T-cell (primary cell): ENCODE results near the gene PIK3R5. TPM values are rescaled to one million over a fixed set of nuclear protein-coding genes. Genes with fewer than 3 reads are reported as not detected.
A peak's percentile ranks its signal among the peaks of the same experiment; 100 is the strongest.

Source experiments
- ATAC-seq, 4 experiments: fragments of 200-7000 bp in 3 of 4; fragments of 150-1000 bp in 1 of 4; cut with Tn5 transposase; replicated peaks in 1 of 4; 1 replicate in 3 of 4; 2 replicates in 1 of 4; pipeline ENCODE4 v1.10.0; 2021; ENCODE audit warnings: moderate library complexity in 3 of 4, mild to moderate bottlenecking in 2 of 4, moderate number of reproducible peaks in 1 of 4
- CTCF ChIA-PET, 2 donors: fragments of 300-600 bp; sonication (Branson Sonifier 250); formaldehyde crosslinking; loops; one replicate each; lab custom pipeline; 2022; ENCODE audit warnings: antibody characterized with exemption in 2 of 2; lab: Charles Lee
- POLR2A ChIA-PET, 2 donors: fragments of 300-600 bp; sonication (Branson Sonifier 250); formaldehyde crosslinking; loops; one replicate each; lab custom pipeline; 2022; ENCODE audit warnings: antibody characterized with exemption in 2 of 2; lab: Charles Lee
- DNase-seq, 35 experiments: peaks; one replicate each; pipeline versions ENCODE4 v3.0.0 to v3.0.0-alpha.2; 2013 to 2023
- H3K27ac ChIP-seq: one replicate; pipeline ENCODE4 v1.5.1; 2013; ENCODE audit warnings: low read length
- H3K27me3 ChIP-seq, 2 experiments: replicated peaks in 1 of 2; 1 replicate in 1 of 2; 2 replicates in 1 of 2; pipeline versions ENCODE4 v1.6.1 to v1.7.0; 2013; ENCODE audit warnings: low read length in 1 of 2, mixed read lengths in 1 of 2; ENCODE audit not compliant: control insufficient read depth in 2 of 2, insufficient read depth in 2 of 2; ENCODE audit errors: extremely low read depth in 1 of 2
- H3K36me3 ChIP-seq, 2 donors: 1 replicate in 1 of 2; 2 replicates in 1 of 2; pipeline versions ENCODE4 v1.6.1 to v1.7.0; 2013; ENCODE audit warnings: low read length in 1 of 2; ENCODE audit not compliant: control insufficient read depth in 2 of 2, insufficient read depth in 1 of 2; ENCODE audit errors: extremely low read depth in 1 of 2
- H3K4me1 ChIP-seq, 2 experiments: 1 replicate in 1 of 2; 2 replicates in 1 of 2; pipeline versions ENCODE4 v1.6.1 to v1.7.0; 2013; ENCODE audit warnings: low read length in 2 of 2, mixed read lengths in 1 of 2; ENCODE audit not compliant: insufficient read depth in 2 of 2, control insufficient read depth in 1 of 2; ENCODE audit errors: extremely low read depth in 1 of 2
- H3K4me3 ChIP-seq, 2 donors: 1 replicate in 1 of 2; 2 replicates in 1 of 2; pipeline versions ENCODE4 v1.5.1 to v1.7.0; 2013; ENCODE audit warnings: mild to moderate bottlenecking in 2 of 2, low read length in 1 of 2, moderate library complexity in 1 of 2; ENCODE audit not compliant: control insufficient read depth in 1 of 2; ENCODE audit errors: extremely low read depth in 1 of 2
- H3K9me3 ChIP-seq: 2 replicates; pipeline ENCODE4 v1.7.0; 2013
- H3K27ac Mint-ChIP-seq, 2 donors: one replicate each; pipeline ENCODE4 v1.8.0; 2020 to 2021; ENCODE audit warnings: mild to moderate bottlenecking in 2 of 2, mixed read lengths in 2 of 2
- H3K27me3 Mint-ChIP-seq, 2 donors: one replicate each; pipeline ENCODE4 v1.8.0; 2021 to 2022; ENCODE audit warnings: mixed read lengths in 2 of 2
- H3K36me3 Mint-ChIP-seq: one replicate; pipeline ENCODE4 v1.8.0; 2021; ENCODE audit warnings: mixed read lengths
- H3K4me1 Mint-ChIP-seq, 3 donors: one replicate each; pipeline ENCODE4 v1.8.0; 2020 to 2022; ENCODE audit warnings: mixed read lengths in 3 of 3, mild to moderate bottlenecking in 1 of 3
- H3K4me3 Mint-ChIP-seq, 3 donors: one replicate each; pipeline ENCODE4 v1.8.0; 2020 to 2022; ENCODE audit warnings: mild to moderate bottlenecking in 3 of 3, mixed read lengths in 3 of 3, moderate library complexity in 3 of 3
- H3K9me3 Mint-ChIP-seq, 3 donors: one replicate each; pipeline ENCODE4 v1.8.0; 2020 to 2022; ENCODE audit warnings: mixed read lengths in 3 of 3
- WGBS: methylation state at CpG from one replicate; pipeline ENCODE4 v1.1.5; 2013; ENCODE audit warnings: missing lambda C conversion rate; ENCODE audit not compliant: insufficient coverage; 5-methylcytosine and 5-hydroxymethylcytosine counted together
- total RNA-seq, 35 experiments: library from RNA in 6 of 35; stranded (reverse) in 6 of 35; fragments of 120-200 nt in 1 of 35; gene quantifications; one replicate each; pipeline versions ENCODE4 v1.2.1 to v1.2.4 and lab custom pipeline; 2013 to 2026

PIK3R5 gene
- total RNA-seq, 5 donors from 2014 or later (not counting 1 experiment from before 2014, with no cell fraction given): 118 to 210 (median 151) TPM

- Mint-ChIP-seq H3K36me3 (no peaks in the 10 kb centered on the region), H3K27me3 (no peaks in the 10 kb centered on the region), H3K4me1 (peaks cover 17 to 22% (median 20%) of the 10 kb centered on the region in 3 donors), H3K27ac (no peak overlapping the region), H3K4me3 (no peak overlapping the region), H3K9me3 (no peaks in the 10 kb centered on the region)
- Histone ChIP-seq H3K9me3 (no peaks in the 10 kb centered on the region), H3K36me3 (no peaks in the 10 kb centered on the region), H3K27ac (no peak overlapping the region), H3K27me3 (no peaks in the 10 kb centered on the region), H3K4me3 (no peak overlapping the region), H3K4me1 (peaks cover 6 to 14% of the 10 kb centered on the region in 2 experiments)
- DNase-seq: no peak
- no peak for ATAC-seq
- ChIA-PET CTCF (no interaction called here), POLR2A (interaction anchor here in 1 of 2 donors (0.6 kb wide), 1 partner anchor 24 kb away, joined by 3 read pairs; no protein-coding TSS in a partner anchor)
- 63% methylated on average over 9 of the region's 17 CpGs for WGBS
These were observed 109.9 kb downstream of the PIK3R5 start for GRCh38 chr17:8855477-8856204.

DNA sequence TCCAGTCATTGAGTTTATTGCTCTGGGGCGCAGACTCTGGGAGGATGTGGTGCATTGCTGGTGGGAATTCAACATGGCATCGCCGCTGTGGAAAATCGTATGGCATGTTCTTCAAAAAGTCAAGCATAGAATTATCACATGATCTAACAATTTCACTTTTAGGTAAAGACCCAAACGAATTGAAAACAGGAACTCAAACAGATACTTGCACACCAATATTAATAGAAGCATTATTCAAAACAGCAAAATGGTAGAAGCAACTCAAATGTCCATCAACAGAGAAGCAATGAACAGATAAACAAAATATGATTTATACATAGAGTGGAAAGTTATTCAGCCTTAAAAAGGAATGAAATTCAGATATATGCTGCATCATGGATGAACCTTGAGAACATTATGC lies 113.9 kb downstream of the PIK3R5 start:
- H3K36me3 Mint-ChIP-seq: no peaks in the 10 kb centered on the region

GRCh38 chr17:8849311-8850041 lies 116.0 kb downstream of the PIK3R5 start:
- Mint-ChIP-seq H3K36me3 (peaks cover 6% of the 10 kb centered on the region), H3K27me3 (no peaks in the 10 kb centered on the region), H3K27ac (no peak overlapping the region), H3K9me3 (peaks cover 0 to 5% (median 0%) of the 10 kb centered on the region in 3 donors), H3K4me1 (no peaks in the 10 kb centered on the region), H3K4me3 (no peak overlapping the region)
- no peak overlapping the region for H3K27ac ChIP-seq
- CTCF ChIA-PET: no interaction called here
- peak in 1 of 35 experiments; percentile 14 for DNase-seq
- H3K4me3 ChIP-seq: no peak overlapping the region
- no peaks in the 10 kb centered on the region for H3K9me3 ChIP-seq
- H3K27me3 ChIP-seq: no peaks in the 10 kb centered on the region
- POLR2A ChIA-PET: interaction anchor here in 1 of 2 donors (0.6 to 0.7 kb wide), 2 partner anchors 16 to 29 kb away, joined by 3 to 19 read pairs; no protein-coding TSS in a partner anchor
- no peaks in the 10 kb centered on the region for H3K4me1 ChIP-seq
- WGBS: 80% methylated on average over 1 of the region's 4 CpGs
- H3K36me3 ChIP-seq: no peaks in the 10 kb centered on the region
- no peak for ATAC-seq

More for the DNA sequence above, 113.9 kb downstream of the PIK3R5 start:
- H3K4me1 Mint-ChIP-seq: peaks cover 1 to 5% (median 2%) of the 10 kb centered on the region in 3 donors
- ChIA-PET CTCF (no interaction called here), POLR2A (no interaction called here)
- no peak overlapping the region for H3K27ac Mint-ChIP-seq
- no peak overlapping the region for H3K4me3 ChIP-seq
- H3K4me3 Mint-ChIP-seq: no peak overlapping the region
- no peaks in the 10 kb centered on the region for H3K9me3 Mint-ChIP-seq
- no peaks in the 10 kb centered on the region for H3K27me3 ChIP-seq
- H3K27ac ChIP-seq: no peak overlapping the region
- no peak for DNase-seq
- no peaks in the 10 kb centered on the region for H3K9me3 ChIP-seq
- no peaks in the 10 kb centered on the region for H3K4me1 ChIP-seq
- ATAC-seq: no peak
- no peaks in the 10 kb centered on the region for H3K27me3 Mint-ChIP-seq
- WGBS: no CpG with 5 or more reads among the region's 5 CpGs
- H3K36me3 ChIP-seq: no peaks in the 10 kb centered on the region

GRCh38 chr17:8847891-8848290 lies 117.6 kb downstream of the PIK3R5 start:
- CTCF ChIA-PET: no interaction called here
- WGBS: 100% methylated on average over 1 of the region's 2 CpGs
- no peaks in the 10 kb centered on the region for H3K27me3 ChIP-seq
- H3K4me1 Mint-ChIP-seq: peaks cover 0 to 6% (median 0%) of the 10 kb centered on the region in 3 donors
- ATAC-seq (no peak), DNase-seq (peak in 1 of 35 experiments; percentile 7)
- no peak overlapping the region for H3K27ac Mint-ChIP-seq
- H3K27ac ChIP-seq: no peak overlapping the region
- H3K27me3 Mint-ChIP-seq: no peaks in the 10 kb centered on the region
- H3K9me3 Mint-ChIP-seq: peaks cover 0 to 5% (median 0%) of the 10 kb centered on the region in 3 donors
- H3K36me3 Mint-ChIP-seq: peaks cover 6% of the 10 kb centered on the region
- H3K9me3 ChIP-seq: no peaks in the 10 kb centered on the region
- no peaks in the 10 kb centered on the region for H3K4me1 ChIP-seq
- no peak overlapping the region for H3K4me3 ChIP-seq
- H3K4me3 Mint-ChIP-seq: no peak overlapping the region
- POLR2A ChIA-PET: no interaction called here
- H3K36me3 ChIP-seq: no peaks in the 10 kb centered on the region

GRCh38 chr17:8846768-8847211 lies 118.7 kb downstream of the PIK3R5 start:
- H3K27ac Mint-ChIP-seq: no peak overlapping the region
- POLR2A ChIA-PET: no interaction called here
- H3K27me3 Mint-ChIP-seq: no peaks in the 10 kb centered on the region
- H3K4me1 ChIP-seq: no peaks in the 10 kb centered on the region
- no peak overlapping the region for H3K27ac ChIP-seq
- DNase-seq (peak in 2 of 35 experiments; percentile 2 to 24), ATAC-seq (peak in 2 of 4 experiments; percentile 32 to 61)
- H3K36me3 ChIP-seq: no peaks in the 10 kb centered on the region
- H3K27me3 ChIP-seq: no peaks in the 10 kb centered on the region
- H3K4me1 Mint-ChIP-seq: peaks cover 0 to 6% (median 0%) of the 10 kb centered on the region in 3 donors
- H3K4me3 ChIP-seq: no peak overlapping the region
- H3K36me3 Mint-ChIP-seq: peaks cover 6% of the 10 kb centered on the region
- H3K9me3 ChIP-seq: no peaks in the 10 kb centered on the region
- H3K4me3 Mint-ChIP-seq: no peak overlapping the region
- CTCF ChIA-PET: no interaction called here
- peaks cover 0 to 5% (median 0%) of the 10 kb centered on the region in 3 donors for H3K9me3 Mint-ChIP-seq
